ENCODE measurements around the gene CCDC6. TPM values are rescaled to one million over a fixed set of nuclear protein-coding genes. Genes with fewer than 3 reads are reported as not detected.

Gene CCDC6
- total RNA-seq, 2 donors from 2014 or later: 48.1 to 65.0 TPM

- 33% methylated on average over 2 of the region's 2 CpGs for WGBS
- H3K9me3 ChIP-seq: no peaks in the 10 kb centered on the region
- no peaks in the 10 kb centered on the region for H3K27me3 ChIP-seq (replicated peaks; ENCODE audit: insufficient read depth)
- intact Hi-C loops (cut with DNase I): no loop called here
- H3K36me3 ChIP-seq: no peaks in the 10 kb centered on the region
- H3K4me1 ChIP-seq (replicated peaks): no peaks in the 10 kb centered on the region
- no peak overlapping the region for H3K27ac ChIP-seq
- no peak for DNase-seq (ENCODE audit: low spot score)
- no peak for TF ChIP-seq CTCF (IDR thresholded peaks at IDR 0.05)
- TF ChIP-seq POLR2AphosphoS5 (IDR thresholded peaks at IDR 0.05): no peak
- TF ChIP-seq POLR2A (IDR thresholded peaks at IDR 0.05): no peak
- no peak overlapping the region for H3K4me3 ChIP-seq
These were observed 143.9 kb downstream of the CCDC6 start for GRCh38 chr10:59762505-59762904.

- DNase-seq (ENCODE audit: low spot score): no peak
- TF ChIP-seq POLR2A (IDR thresholded peaks at IDR 0.05): no peak
- WGBS: 69% methylated on average over 3 of the region's 3 CpGs
These were observed 148.4 kb downstream of the CCDC6 start for GRCh38 chr10:59757966-59758365.

GRCh38 chr10:59754951-59755350, 151.4 kb downstream of the CCDC6 start:
- Histone ChIP-seq H3K27me3 (replicated peaks; ENCODE audit: insufficient read depth) (no peaks in the 10 kb centered on the region), H3K36me3 (no peaks in the 10 kb centered on the region), H3K4me3 (no peak overlapping the region), H3K9me3 (no peaks in the 10 kb centered on the region), H3K4me1 (replicated peaks) (no peaks in the 10 kb centered on the region), H3K27ac (no peak overlapping the region)
- WGBS: 89% methylated on average over 4 of the region's 4 CpGs
- DNase-seq (ENCODE audit: low spot score): no peak
- intact Hi-C loops (cut with DNase I): no loop called here
- TF ChIP-seq POLR2AphosphoS5 (IDR thresholded peaks at IDR 0.05) (no peak), CTCF (IDR thresholded peaks at IDR 0.05) (no peak), POLR2A (IDR thresholded peaks at IDR 0.05) (no peak)

More at GRCh38 chr10:59757966-59758365, 148.4 kb downstream of the CCDC6 start:
- Histone ChIP-seq H3K4me1 (replicated peaks) (no peaks in the 10 kb centered on the region), H3K36me3 (no peaks in the 10 kb centered on the region), H3K9me3 (no peaks in the 10 kb centered on the region), H3K27ac (no peak overlapping the region), H3K27me3 (replicated peaks; ENCODE audit: insufficient read depth) (no peaks in the 10 kb centered on the region), H3K4me3 (no peak overlapping the region)
- intact Hi-C loops (cut with DNase I): no loop called here

- no peak for DNase-seq (ENCODE audit: low spot score)
- Histone ChIP-seq H3K27me3 (replicated peaks; ENCODE audit: insufficient read depth) (no peaks in the 10 kb centered on the region), H3K27ac (no peak within 1 kb of the TSS), H3K9me3 (no peaks in the 10 kb centered on the region), H3K4me3 (no peak within 1 kb of the TSS), H3K36me3 (no peaks in the 10 kb centered on the region), H3K4me1 (replicated peaks) (no peaks in the 10 kb centered on the region)
- TF ChIP-seq POLR2AphosphoS5 (IDR thresholded peaks at IDR 0.05) (no peak), POLR2A (IDR thresholded peaks at IDR 0.05) (no peak), CTCF (IDR thresholded peaks at IDR 0.05) (no peak)
- intact Hi-C loops (cut with DNase I): no loop called here
- WGBS: 38% methylated on average over 3 of the region's 3 CpGs
These were observed 153.1 kb downstream of the CCDC6 start, which contains the start of gene MRLN for GRCh38 chr10:59753267-59753666. Gene MRLN (minus strand): TSS chr10:59753455.

GRCh38 chr10:59752278-59752940, 153.9 kb downstream of the CCDC6 start:
- Histone ChIP-seq H3K9me3 (no peaks in the 10 kb centered on the region), H3K4me1 (replicated peaks) (no peaks in the 10 kb centered on the region), H3K36me3 (no peaks in the 10 kb centered on the region), H3K27me3 (replicated peaks; ENCODE audit: insufficient read depth) (no peaks in the 10 kb centered on the region), H3K4me3 (no peak overlapping the region), H3K27ac (no peak overlapping the region)
- WGBS: 59% methylated on average over 2 of the region's 2 CpGs
- intact Hi-C loops (cut with DNase I): no loop called here
- DNase-seq (ENCODE audit: low spot score): no peak
- no peak for TF ChIP-seq POLR2AphosphoS5 (IDR thresholded peaks at IDR 0.05)
- no peak for TF ChIP-seq CTCF (IDR thresholded peaks at IDR 0.05)
- no peak for TF ChIP-seq POLR2A (IDR thresholded peaks at IDR 0.05)

Measured in prostate gland (tissue), 2 donors.